MCF 10A (cell line): Measurements from ENCODE around the gene SERPINA9. TPM values are rescaled to one million over a fixed set of nuclear protein-coding genes. Genes with fewer than 3 reads are reported as not detected.

Source experiments
- BruUV-seq: library from RNA; stranded (reverse); fragments of 400-500 nt; replicated peaks from 2 replicates; lab custom pipeline; 2021; lab: Mats Ljungman, UMichigan
- CTCF ChIA-PET: fragments of 300-600 bp; sonication (Branson Sonifier 250); formaldehyde crosslinking; extraction: SDS; loops from one replicate; lab custom pipeline; 2021; ENCODE audit warnings: antibody characterized with exemption, inconsistent platforms; lab: Yijun Ruan, JAX
- POLR2A ChIA-PET: fragments of 300-600, 350-650 bp; sonication (Branson Sonifier 250); formaldehyde crosslinking; extraction: SDS; loops from one replicate; lab custom pipeline; 2020; ENCODE audit warnings: antibody characterized with exemption, inconsistent platforms; lab: Yijun Ruan, JAX
- DNase-seq: peaks from one replicate; pipeline ENCODE4 v3.0.0-alpha.2; 2018; ENCODE audit not compliant: unreplicated experiment
- H3K27ac Mint-ChIP-seq: one replicate; pipeline ENCODE4 v1.8.0; 2022; ENCODE audit warnings: mild to moderate bottlenecking, low read depth, mixed read lengths; ENCODE audit not compliant: unreplicated experiment
- H3K27me3 Mint-ChIP-seq: one replicate; pipeline ENCODE4 v1.8.0; 2022; ENCODE audit warnings: mixed read lengths; ENCODE audit not compliant: insufficient read depth, unreplicated experiment
- H3K36me3 Mint-ChIP-seq: one replicate; pipeline ENCODE4 v1.8.0; 2022; ENCODE audit warnings: mild to moderate bottlenecking, moderate library complexity, mixed read lengths; ENCODE audit not compliant: insufficient read depth, unreplicated experiment
- H3K4me1 Mint-ChIP-seq: one replicate; pipeline ENCODE4 v1.8.0; 2022; ENCODE audit warnings: mixed read lengths; ENCODE audit not compliant: insufficient read depth, unreplicated experiment
- H3K4me3 Mint-ChIP-seq: one replicate; pipeline ENCODE4 v1.8.0; 2022; ENCODE audit warnings: mild to moderate bottlenecking, moderate library complexity, mixed read lengths; ENCODE audit not compliant: unreplicated experiment
- H3K9me3 Mint-ChIP-seq: one replicate; pipeline ENCODE4 v1.8.0; 2022; ENCODE audit warnings: mixed read lengths; ENCODE audit not compliant: unreplicated experiment
- CTCF ChIP-seq: fragments of 200-600 bp; IDR thresholded peaks from one replicate; pipeline ENCODE4 v1.8.0; 2022; ENCODE audit warnings: antibody characterized with exemption, mild to moderate bottlenecking; ENCODE audit not compliant: unreplicated experiment
- intact Hi-C: fragments of 100-400 bp; cut with micrococcal nuclease; formaldehyde crosslinking; loops from 2 replicates; pipeline ENCODE4 v1.14.1; 2022
- total RNA-seq: library from RNA; stranded (reverse); gene quantifications from 2 replicates; pipeline ENCODE4 v1.2.3, GENCODE V29; 2022

The SERPINA9 gene
- total RNA-seq, 1 experiment from 2014 or later: not detected

- no peaks in the 10 kb centered on the region for H3K27me3 Mint-ChIP-seq
- H3K27ac Mint-ChIP-seq: no peak overlapping the region
- peaks cover 9% of the 10 kb centered on the region for H3K9me3 Mint-ChIP-seq
- no peak for DNase-seq
- ChIA-PET CTCF (interaction anchor here (1.6 to 1.9 kb wide), 2 partner anchors 47 to 344 kb away, joined by 7 to 8 read pairs; no protein-coding TSS in a partner anchor), POLR2A (interaction anchor here (1.4 kb wide), 1 partner anchor 12 kb away, joined by 3 read pairs; no protein-coding TSS in a partner anchor)
- no peak overlapping the region for H3K4me3 Mint-ChIP-seq
- H3K36me3 Mint-ChIP-seq: no peaks in the 10 kb centered on the region
- no peak for TF ChIP-seq CTCF
- intact Hi-C loops: loop anchor here (10.0 kb wide), 1 partner anchor 176 kb away; no protein-coding TSS in a partner anchor
- no TSS peak for BruUV-seq
- no peaks in the 10 kb centered on the region for H3K4me1 Mint-ChIP-seq
Measured at GRCh38 chr14:94480809-94481208, 4.8 kb upstream of the SERPINA9 start.

GRCh38 chr14:94478420-94478819 is 2.4 kb upstream of the SERPINA9 start:
- intact Hi-C loops: no loop called here
- CTCF ChIA-PET: interaction anchor here (0.7 to 1.9 kb wide), 3 partner anchors 8 to 380 kb away, joined by 3 to 18 read pairs (median 6); no protein-coding TSS in a partner anchor
- Mint-ChIP-seq H3K27ac (no peak overlapping the region), H3K9me3 (peaks cover 9% of the 10 kb centered on the region), H3K4me1 (no peaks in the 10 kb centered on the region), H3K36me3 (no peaks in the 10 kb centered on the region), H3K27me3 (no peaks in the 10 kb centered on the region), H3K4me3 (no peak overlapping the region)
- POLR2A ChIA-PET: no interaction called here
- no TSS peak for BruUV-seq
- no peak for TF ChIP-seq CTCF
- DNase-seq: no peak

GRCh38 chr14:94474581-94475031 is 1.4 kb downstream of the SERPINA9 start:
- CTCF ChIA-PET: interaction anchor here (0.7 to 1.9 kb wide), 4 partner anchors 10 to 608 kb away, joined by 3 to 10 read pairs (median 4); no protein-coding TSS in a partner anchor
- intact Hi-C loops: no loop called here
- POLR2A ChIA-PET: interaction anchor here (0.7 kb wide), 2 partner anchors 18 to 622 kb away, joined by 3 read pairs; no protein-coding TSS in a partner anchor
- no peak for TF ChIP-seq CTCF
- Mint-ChIP-seq H3K4me3 (no peak overlapping the region), H3K4me1 (no peaks in the 10 kb centered on the region), H3K9me3 (peaks cover 9% of the 10 kb centered on the region), H3K36me3 (no peaks in the 10 kb centered on the region), H3K27ac (no peak overlapping the region), H3K27me3 (peaks cover 17% of the 10 kb centered on the region)
- BruUV-seq: no TSS peak
- no peak for DNase-seq

GRCh38 chr14:94473666-94474410 is 2.2 kb downstream of the SERPINA9 start:
- Mint-ChIP-seq H3K36me3 (no peaks in the 10 kb centered on the region), H3K27me3 (peaks cover 17% of the 10 kb centered on the region), H3K9me3 (peaks cover 6% of the 10 kb centered on the region), H3K4me3 (no peak overlapping the region), H3K27ac (no peak overlapping the region), H3K4me1 (no peaks in the 10 kb centered on the region)
- BruUV-seq: no TSS peak
- ChIA-PET POLR2A (no interaction called here), CTCF (interaction anchor here (0.7 to 1.4 kb wide), 2 partner anchors 12 to 19 kb away, joined by 4 to 5 read pairs; no protein-coding TSS in a partner anchor)
- no peak for TF ChIP-seq CTCF
- intact Hi-C loops: no loop called here
- DNase-seq: peak; percentile 18
